Karpas-422 (cell line): ENCODE results near the gene TRIP13. TPM values are rescaled to one million over a fixed set of nuclear protein-coding genes. Genes with fewer than 3 reads are reported as not detected.
"Not testable (repeated sequence)": the region's sequence is repeated elsewhere in the genome, so short reads cannot be mapped to it uniquely, and the experiment has no call there.

Source experiments
- DNase-seq: peaks from one replicate; pipeline ENCODE4 v3.0.0-alpha.2; 2015
- H2AFZ ChIP-seq: fragments of 200-600 bp; sonication (generic); 2 replicates; pipeline ENCODE4 v1.6.1; 2014; ENCODE audit warnings: antibody characterized with exemption, low read length, mixed read lengths
- H3K27ac ChIP-seq: fragments of 200-600 bp; sonication (generic); 2 replicates; pipeline ENCODE4 v1.5.1; 2014; ENCODE audit warnings: mild to moderate bottlenecking, low read length, moderate library complexity
- H3K27me3 ChIP-seq: fragments of 200-600 bp; sonication (generic); 2 replicates; pipeline ENCODE4 v1.6.1; 2014; ENCODE audit warnings: low read length, mixed read lengths
- H3K36me3 ChIP-seq: fragments of 200-600 bp; sonication (generic); 2 replicates; pipeline ENCODE4 v1.6.1; 2014; ENCODE audit warnings: low read length, mixed read lengths; ENCODE audit not compliant: insufficient read depth
- H3K4me1 ChIP-seq: fragments of 200-600 bp; sonication (generic); 2 replicates; pipeline ENCODE4 v1.6.1; 2014; ENCODE audit warnings: mild to moderate bottlenecking, low read length, mixed read lengths
- H3K4me2 ChIP-seq: fragments of 200-600 bp; sonication (generic); 2 replicates; pipeline ENCODE4 v1.6.1; 2014; ENCODE audit warnings: low read length, low read depth, mild to moderate bottlenecking; ENCODE audit not compliant: poor library complexity, severe bottlenecking
- H3K4me3 ChIP-seq: fragments of 200-600 bp; sonication (generic); 2 replicates; pipeline ENCODE4 v1.5.1; 2014; ENCODE audit warnings: mild to moderate bottlenecking, antibody characterized with exemption, low read length, mixed read lengths
- H3K79me2 ChIP-seq: fragments of 200-600 bp; sonication (generic); 2 replicates; pipeline ENCODE4 v1.6.1; 2014; ENCODE audit warnings: mild to moderate bottlenecking, low read length, mixed read lengths
- H3K9ac ChIP-seq: fragments of 200-600 bp; sonication (generic); 2 replicates; pipeline ENCODE4 v1.6.0; 2014; ENCODE audit warnings: low read length
- H3K9me2 ChIP-seq: fragments of 200-600 bp; sonication (generic), shearing (Covaris generic); replicated peaks from 2 replicates; pipeline ENCODE4 v1.6.0; 2014; ENCODE audit warnings: mild to moderate bottlenecking, low read length, moderate library complexity; ENCODE audit not compliant: insufficient read depth
- H3K9me3 ChIP-seq: fragments of 300-700, 200-600 bp; sonication (generic); 2 replicates; pipeline ENCODE4 v1.6.1; 2014; ENCODE audit warnings: low read length, mixed read lengths
- H4K20me1 ChIP-seq: fragments of 200-600 bp; sonication (generic); 2 replicates; pipeline ENCODE4 v1.6.1; 2014; ENCODE audit warnings: mild to moderate bottlenecking, antibody characterized with exemption, low read length, low read depth; ENCODE audit not compliant: insufficient read depth
- total RNA-seq: library from RNA; depleted of rRNA; stranded (reverse); fragments of >200 nt; shearing (Covaris generic); gene quantifications from 2 replicates; pipeline ENCODE4 v1.2.3, GENCODE V29; 2014; ENCODE audit warnings: low replicate concordance

Gene TRIP13
- total RNA-seq, 1 experiment from 2014 or later: 16.3 TPM

GRCh38 chr5:920321-920720 lies 27.6 kb downstream of the TRIP13 start:
- no peaks in the 10 kb centered on the region for H3K27me3 ChIP-seq
- no peaks in the 10 kb centered on the region for H4K20me1 ChIP-seq
- H3K4me1 ChIP-seq: no peaks in the 10 kb centered on the region
- DNase-seq: no peak
- no peak overlapping the region for H3K9ac ChIP-seq
- H3K4me2 ChIP-seq: no peak overlapping the region
- H3K9me3 ChIP-seq: no peaks in the 10 kb centered on the region
- H3K36me3 ChIP-seq: 0 out of 2 replicates have a peak, but pooled peaks cover 3% of the 10 kb centered on the region
- H3K79me2 ChIP-seq: no peaks in the 10 kb centered on the region
- H3K9me2 ChIP-seq: no peaks in the 10 kb centered on the region
- H3K4me3 ChIP-seq: no peak overlapping the region
- no peak overlapping the region for H2AFZ ChIP-seq
- no peak overlapping the region for H3K27ac ChIP-seq

GRCh38 chr5:921456-922435 lies 29.1 kb downstream of the TRIP13 start:
- Histone ChIP-seq H3K27me3 (no peaks in the 10 kb centered on the region), H3K9ac (no peak overlapping the region), H4K20me1 (no peaks in the 10 kb centered on the region), H3K79me2 (no peaks in the 10 kb centered on the region), H3K36me3 (0 out of 2 replicates have a peak, but pooled peaks cover 3% of the 10 kb centered on the region), H2AFZ (no peak overlapping the region), H3K27ac (no peak overlapping the region), H3K9me3 (no peaks in the 10 kb centered on the region), H3K4me2 (no peak overlapping the region), H3K4me3 (no peak overlapping the region), H3K9me2 (no peaks in the 10 kb centered on the region), H3K4me1 (no peaks in the 10 kb centered on the region)
- no peak for DNase-seq

GRCh38 chr5:922436-923280 lies 30.0 kb downstream of the TRIP13 start:
- Histone ChIP-seq H3K27ac (no peak overlapping the region), H3K9me2 (no peaks in the 10 kb centered on the region), H3K79me2 (no peaks in the 10 kb centered on the region), H3K27me3 (no peaks in the 10 kb centered on the region), H3K9me3 (no peaks in the 10 kb centered on the region), H3K36me3 (no peaks in the 10 kb centered on the region), H3K9ac (no peak overlapping the region), H4K20me1 (no peaks in the 10 kb centered on the region), H3K4me3 (no peak overlapping the region), H3K4me2 (no peak overlapping the region), H3K4me1 (no peaks in the 10 kb centered on the region), H2AFZ (no peak overlapping the region)
- no peak for DNase-seq

- Histone ChIP-seq H3K36me3 (no peaks in the 10 kb centered on the region), H3K9me3 (no peaks in the 10 kb centered on the region), H3K4me1 (no peaks in the 10 kb centered on the region), H4K20me1 (no peaks in the 10 kb centered on the region), H2AFZ (no peak overlapping the region), H3K9ac (no peak overlapping the region), H3K4me2 (no peak overlapping the region), H3K27me3 (no peaks in the 10 kb centered on the region), H3K27ac (no peak overlapping the region), H3K4me3 (no peak overlapping the region), H3K79me2 (no peaks in the 10 kb centered on the region), H3K9me2 (no peaks in the 10 kb centered on the region)
- DNase-seq: peak; percentile 85
Measured at GRCh38 chr5:923281-923873, 30.7 kb downstream of the TRIP13 start.

GRCh38 chr5:926417-927171 lies 33.9 kb downstream of the TRIP13 start:
- Histone ChIP-seq H3K79me2 (no peaks in the 10 kb centered on the region), H3K27ac (no peak overlapping the region), H3K4me3 (no peak overlapping the region), H3K9me2 (no peaks in the 10 kb centered on the region), H3K36me3 (no peaks in the 10 kb centered on the region), H3K4me2 (no peak overlapping the region), H3K4me1 (no peaks in the 10 kb centered on the region), H4K20me1 (no peaks in the 10 kb centered on the region), H2AFZ (no peak overlapping the region), H3K9ac (no peak overlapping the region), H3K9me3 (no peaks in the 10 kb centered on the region), H3K27me3 (no peaks in the 10 kb centered on the region)
- DNase-seq: no peak

GRCh38 chr5:927172-928015 lies 34.7 kb downstream of the TRIP13 start:
- no peaks in the 10 kb centered on the region for H3K9me2 ChIP-seq
- H3K4me2 ChIP-seq: no peak overlapping the region
- no peak overlapping the region for H3K9ac ChIP-seq
- no peaks in the 10 kb centered on the region for H4K20me1 ChIP-seq
- no peaks in the 10 kb centered on the region for H3K27me3 ChIP-seq
- H3K36me3 ChIP-seq: no peaks in the 10 kb centered on the region
- DNase-seq: no peak
- no peaks in the 10 kb centered on the region for H3K79me2 ChIP-seq
- H3K9me3 ChIP-seq: no peaks in the 10 kb centered on the region
- no peak overlapping the region for H3K4me3 ChIP-seq
- H3K27ac ChIP-seq: no peak overlapping the region
- no peak overlapping the region for H2AFZ ChIP-seq
- no peaks in the 10 kb centered on the region for H3K4me1 ChIP-seq

- H2AFZ ChIP-seq, H3K9me2 ChIP-seq, H3K4me2 ChIP-seq, H3K79me2 ChIP-seq, H3K4me3 ChIP-seq, H3K36me3 ChIP-seq, H3K27ac ChIP-seq, H4K20me1 ChIP-seq, H3K9ac ChIP-seq, H3K27me3 ChIP-seq, H3K9me3 ChIP-seq, H3K4me1 ChIP-seq, DNase-seq: not testable (repeated sequence)
Measured at GRCh38 chr5:929182-929581, 36.5 kb downstream of the TRIP13 start.
